K562 (cell line): ENCODE data around the gene MCEE. TPM values are rescaled to one million over a fixed set of nuclear protein-coding genes. Genes with fewer than 3 reads are reported as not detected.

ENCODE experiments used
- ATAC-seq: fragments of 200-7000 bp; cut with Tn5 transposase; 3 replicates; pipeline ENCODE4 v1.9.1; 2020; ENCODE audit warnings: moderate library complexity
- BruUV-seq: library from RNA; stranded (reverse); fragments of 400-500 nt; replicated peaks from 2 replicates; lab custom pipeline; 2021; lab: Mats Ljungman, UMichigan
- CTCF ChIA-PET: fragments of 300-600 bp; formaldehyde crosslinking; extraction: SDS; loops from one replicate; lab custom pipeline; 2021; ENCODE audit warnings: low intra/inter-chr PET ratio; lab: Yijun Ruan, JAX
- POLR2A ChIA-PET: fragments of 300-600, 350-650 bp; sonication (Branson Sonifier 250); formaldehyde crosslinking; extraction: SDS; loops from one replicate; lab custom pipeline; 2021; ENCODE audit warnings: antibody characterized with exemption, inconsistent platforms; lab: Yijun Ruan, JAX
- DNase-seq, 4 experiments: peaks; one replicate each; pipeline versions ENCODE4 v3.0.0 to v3.0.0-alpha.2; 2011 to 2018; ENCODE audit warnings: low spot score in 3 of 4, mixed read lengths in 3 of 4; ENCODE audit errors: extremely low read depth in 1 of 4
- FAIRE-seq: peaks from 2 replicates; lab custom pipeline; 2011; peaks lifted over from hg19 to GRCh38; lab: Jason Lieb, UNC
- H2AFZ ChIP-seq: 2 replicates; pipeline ENCODE4 v1.6.0; 2011; ENCODE audit warnings: low read depth, low read length, control low read depth, inconsistent platforms
- H3K27ac ChIP-seq: fragments of 200-600 bp; 3 replicates; pipeline ENCODE4 v1.8.0; 2011; ENCODE audit warnings: low read depth, mild to moderate bottlenecking, control low read depth, inconsistent platforms, low read length, moderate library complexity, mixed read lengths; ENCODE audit errors: extremely low read depth
- H3K27me3 ChIP-seq, 2 experiments: fragments of 300-600 bp in 1 of 2; 2 replicates in 1 of 2; 3 replicates in 1 of 2; pipeline versions ENCODE4 v1.6.0 to v1.8.0; 2011; ENCODE audit warnings: inconsistent platforms in 2 of 2, low read length in 2 of 2, mild to moderate bottlenecking in 1 of 2, mixed read lengths in 1 of 2, moderate library complexity in 1 of 2; ENCODE audit not compliant: control insufficient read depth in 2 of 2, insufficient read depth in 2 of 2
- H3K36me3 ChIP-seq: fragments of 300-600 bp; 3 replicates; pipeline ENCODE4 v1.8.0; 2011; ENCODE audit warnings: mild to moderate bottlenecking, low read length, inconsistent platforms; ENCODE audit not compliant: control insufficient read depth, insufficient read depth
- H3K4me1 ChIP-seq, 2 experiments: fragments of 200-600 bp in 1 of 2; replicated peaks in 1 of 2; 2 replicates in 1 of 2; 3 replicates in 1 of 2; pipeline versions ENCODE4 v1.5.1 to v1.8.0; 2011; ENCODE audit warnings: inconsistent platforms in 2 of 2, low read length in 2 of 2, mild to moderate bottlenecking in 1 of 2, mixed read lengths in 1 of 2, moderate library complexity in 1 of 2; ENCODE audit not compliant: control insufficient read depth in 2 of 2, insufficient read depth in 2 of 2
- H3K4me2 ChIP-seq: 2 replicates; pipeline ENCODE4 v1.6.1; 2011; ENCODE audit warnings: low read length, control low read depth, inconsistent platforms, mixed read lengths; ENCODE audit not compliant: insufficient read depth
- H3K4me3 ChIP-seq: fragments of 200-600 bp; sonication (generic), shearing (Covaris generic); 2 replicates; pipeline ENCODE4 v1.5.1; 2016; ENCODE audit warnings: control low read depth, inconsistent platforms
- H3K79me2 ChIP-seq: fragments of 200-600 bp; 3 replicates; pipeline ENCODE4 v1.8.0; 2011; ENCODE audit warnings: low read length, inconsistent platforms; ENCODE audit not compliant: control insufficient read depth, insufficient read depth
- H3K9ac ChIP-seq, 2 experiments: 2 replicates each; pipeline versions ENCODE4 v1.6.0 to v1.6.1; 2011; ENCODE audit warnings: low read depth in 2 of 2, low read length in 2 of 2, control low read depth in 1 of 2, inconsistent platforms in 1 of 2, mild to moderate bottlenecking in 1 of 2, mixed read lengths in 1 of 2; ENCODE audit not compliant: insufficient read depth in 1 of 2
- H3K9me1 ChIP-seq: one replicate; pipeline ENCODE4 v1.6.0; 2011; ENCODE audit warnings: inconsistent platforms, mild to moderate bottlenecking, low read length, moderate library complexity; ENCODE audit not compliant: control insufficient read depth, insufficient read depth
- H3K9me3 ChIP-seq: replicated peaks from 2 replicates; pipeline ENCODE4 v1.5.1; 2011; ENCODE audit warnings: low read depth, low read length, inconsistent platforms; ENCODE audit not compliant: control insufficient read depth, insufficient read depth
- H4K20me1 ChIP-seq: replicated peaks from 2 replicates; pipeline ENCODE4 v1.6.1; 2011; ENCODE audit warnings: low read length, inconsistent platforms, mixed read lengths; ENCODE audit not compliant: control insufficient read depth, insufficient read depth
- BDP1 ChIP-seq: IDR thresholded peaks from 3 replicates; pipeline ENCODE4 v1.6.1; 2011; ENCODE audit not compliant: insufficient read length, insufficient read depth
- CBFB ChIP-seq: sonication (generic); formaldehyde crosslinking; IDR thresholded peaks from 2 replicates; pipeline ENCODE4 v1.4.0; 2020; ENCODE audit warnings: mild to moderate bottlenecking, missing genetic modification reagents
- CBX2 ChIP-seq: fragments of 200-600 bp; sonication (generic); IDR thresholded peaks from one replicate; pipeline ENCODE4 v1.6.1; 2012; ENCODE audit warnings: mild to moderate bottlenecking, low read length, inconsistent platforms; ENCODE audit not compliant: insufficient read depth, poor library complexity, severe bottlenecking
- CREB1 ChIP-seq, 2 experiments: sonication (generic) in 1 of 2; formaldehyde crosslinking in 1 of 2; IDR thresholded peaks; 2 replicates each; pipeline versions ENCODE4 v1.6.1 to v1.8.0; 2012 to 2022; ENCODE audit warnings: inconsistent platforms in 1 of 2, mild to moderate bottlenecking in 1 of 2, missing genetic modification reagents in 1 of 2, moderate library complexity in 1 of 2
- HINFP ChIP-seq: fragments of 450-650 bp; conservative IDR thresholded peaks from 2 replicates; pipeline ENCODE4 v1.6.1; 2016; ENCODE audit warnings: missing genetic modification characterization, low read depth, mild to moderate bottlenecking, control low read depth, missing compliant biosample characterization
- POLR2H ChIP-seq: IDR thresholded peaks from 2 replicates; pipeline ENCODE4 v1.6.1; 2016; ENCODE audit warnings: missing genetic modification characterization, low read depth, mild to moderate bottlenecking, control low read depth, missing compliant biosample characterization, moderate library complexity
- PREB ChIP-seq: sonication (generic); formaldehyde crosslinking; IDR thresholded peaks from 2 replicates; pipeline ENCODE4 v1.8.1; 2023; ENCODE audit warnings: mild to moderate bottlenecking, missing genetic modification reagents
- RBM25 ChIP-seq: fragments of 200-400 bp; formaldehyde crosslinking; IDR thresholded peaks from 2 replicates; pipeline ENCODE4 v1.6.1; 2018; ENCODE audit warnings: low read length, low read depth, moderate library complexity; ENCODE audit not compliant: severe bottlenecking
- SAP30 ChIP-seq: fragments of 200-600 bp; sonication (generic); IDR thresholded peaks from 2 replicates; pipeline ENCODE4 v1.6.1; 2012; ENCODE audit warnings: borderline replicate concordance, low read depth, mild to moderate bottlenecking, moderate library complexity, low read length, control low read depth, inconsistent platforms; ENCODE audit not compliant: insufficient read depth, poor library complexity, severe bottlenecking
- SRSF7 ChIP-seq: fragments of 200-400 bp; formaldehyde crosslinking; optimal IDR thresholded peaks from 2 replicates; pipeline ENCODE3; 2017; ENCODE audit warnings: mild to moderate bottlenecking, low read depth, low read length
- ZNF239 ChIP-seq: fragments of 250-450 bp; sonication (Bioruptor Pico); IDR thresholded peaks from 2 replicates; pipeline ENCODE4 v1.4.0; 2020; ENCODE audit warnings: mild to moderate bottlenecking
- ZNF354B ChIP-seq: fragments of 250-450 bp; sonication (Bioruptor Pico); IDR thresholded peaks from 2 replicates; pipeline ENCODE4 v1.4.0; 2020
- ZNF41 ChIP-seq: fragments of 250-450 bp; sonication (Bioruptor Pico); conservative IDR thresholded peaks from 2 replicates; pipeline ENCODE4 v1.4.0; 2020; ENCODE audit warnings: mild to moderate bottlenecking
- WGBS: fragments of 100-300 bp; shearing (Covaris generic); methylation state at CpG from one replicate; pipeline ENCODE4 v1.1.6; 2016; ENCODE audit warnings: low coverage, mixed read lengths; ENCODE audit not compliant: insufficient coverage; ENCODE audit errors: missing lambda C conversion rate; 5-methylcytosine and 5-hydroxymethylcytosine counted together
- in situ Hi-C: fragments of 300-500 bp; cut with MboI; formaldehyde crosslinking; loops from 4 replicates; pipeline ENCODE4 v1.15.0; 2018; ENCODE audit warnings: inconsistent platforms, mixed read lengths
- intact Hi-C: fragments of 100-400 bp; cut with micrococcal nuclease; formaldehyde crosslinking; loops from 2 replicates; pipeline ENCODE4 v1.14.2; 2022
- polyA plus RNA-seq, 8 experiments: library from polyadenylated mRNA; depleted of rRNA in 4 of 8; stranded (reverse) in 5 of 8; unstranded in 3 of 8; fragments of >200 nt; fragmentation: Nextera tagmentation in 2 of 8; fragmentation: Illumina TruSeq in 1 of 8; extraction: Ambion mirVana in 2 of 8; extraction: Trizol in 1 of 8; gene quantifications; 2 replicates each; pipeline versions ENCODE4 v1.2.1 to v1.2.3, GENCODE V29; 2011 to 2014; ENCODE audit warnings: inconsistent platforms in 1 of 8, missing spikeins in 1 of 8
- total RNA-seq, 7 experiments: library from RNA; depleted of rRNA in 6 of 7; stranded (reverse); fragments of >200 nt in 6 of 7; fragmentation: Illumina TruSeq in 2 of 7; extraction: Trizol in 2 of 7; gene quantifications; 2 replicates each; pipeline versions ENCODE4 v1.2.1 to v1.2.3, GENCODE V29; 2011 to 2021; ENCODE audit warnings: low replicate concordance in 1 of 7

MCEE gene
- total and polyA plus RNA-seq, 9 of the 15 experiments (the other 6 are each of a cell fraction or from before 2014, with no cell fraction given), result 15.6 to 49.1 (median 24.5) TPM

- in situ Hi-C loops (no loop called here), intact Hi-C loops (no loop called here)
- Histone ChIP-seq H3K4me1 (peaks cover 11 to 13% of the 10 kb centered on the region in 2 experiments; a peak in 4 of 5 replicates), H3K9me3 (no peaks in the 10 kb centered on the region), H3K27ac (no peak overlapping the region), H4K20me1 (0 out of 2 replicates have a peak, but pooled peaks cover under 1% of the 10 kb centered on the region), H3K4me3 (no peak overlapping the region), H3K36me3 (peaks cover 6% of the 10 kb centered on the region; the same call in 2 of the 3 replicates), H3K79me2 (no peaks in the 10 kb centered on the region), H2AFZ (no peak overlapping the region), H3K27me3 (no peaks in the 10 kb centered on the region), H3K4me2 (no peak overlapping the region), H3K9ac (no peak overlapping the region), H3K9me1 (peaks cover 3% of the 10 kb centered on the region)
- ChIA-PET CTCF (no interaction called here), POLR2A (interaction anchor here (0.6 to 0.7 kb wide), 3 partner anchors 29 to 1989 kb away, joined by 3 read pairs; no protein-coding TSS in a partner anchor)
- TF ChIP-seq ZNF239, result peak; percentile 95
- no peak for TF ChIP-seq BDP1
- TF ChIP-seq RBM25, result peak; percentile 51
- no peak for TF ChIP-seq POLR2H
- DNase-seq, result no peak
- FAIRE-seq, result no peak
- ATAC-seq, result no peak
- no TSS peak for BruUV-seq
- 89% methylated on average over 2 of the region's 2 CpGs for WGBS
Observed at GRCh38 chr2:71074893-71075395, 55.1 kb downstream of the MCEE start.

GRCh38 chr2:71073475-71073874 is 56.6 kb downstream of the MCEE start:
- in situ Hi-C loops (no loop called here), intact Hi-C loops (no loop called here)
- Histone ChIP-seq H3K27me3 (no peaks in the 10 kb centered on the region), H3K4me3 (no peak overlapping the region), H3K4me2 (no peak overlapping the region), H3K4me1 (peaks cover 16 to 23% of the 10 kb centered on the region in 2 experiments), H3K9me3 (no peaks in the 10 kb centered on the region), H3K36me3 (peaks cover 6% of the 10 kb centered on the region; the same call in 2 of the 3 replicates), H2AFZ (no peak overlapping the region), H3K79me2 (peaks cover 10% of the 10 kb centered on the region; the same call in 2 of the 3 replicates), H3K9ac (peak overlapping the region in 1 of 2 experiments; percentile 29; a peak in 1 of 4 replicates), H3K9me1 (peaks cover 3% of the 10 kb centered on the region), H3K27ac (no peak overlapping the region), H4K20me1 (0 out of 2 replicates have a peak, but pooled peaks cover 3% of the 10 kb centered on the region)
- peak in 1 of 4 experiments; percentile 2 for DNase-seq
- FAIRE-seq, result no peak
- ChIA-PET CTCF (no interaction called here), POLR2A (no interaction called here)
- 93% methylated on average over 8 of the region's 8 CpGs for WGBS
- ATAC-seq, result no peak
- BruUV-seq, result no TSS peak
- TF ChIP-seq CREB1 (IDR thresholded peaks at IDR 0.05), result no peak
- TF ChIP-seq CREB1 (CRISPR knock-in tag; IDR thresholded peaks at IDR 0.05), result no peak
- no peak for TF ChIP-seq CBX2
- no peak for TF ChIP-seq CBFB (CRISPR knock-in tag)
- no peak for TF ChIP-seq SRSF7
- no peak for TF ChIP-seq ZNF41 (CRISPR knock-in tag)
- TF ChIP-seq ZNF354B (CRISPR knock-in tag), result no peak
- no peak for TF ChIP-seq PREB (CRISPR knock-in tag)
- TF ChIP-seq HINFP (tag), result no peak
- no peak for TF ChIP-seq SAP30
